OCI-LY1 (cell line): Measurements from ENCODE around the gene IL1RAPL2.

Experiments used
- H2AFZ ChIP-seq: fragments of 200-600 bp; sonication (generic), shearing (Covaris generic); 2 replicates; pipeline ENCODE4 v1.6.0; 2014; ENCODE audit warnings: antibody characterized with exemption, mild to moderate bottlenecking, low read length
- H3F3A ChIP-seq: fragments of 200-600 bp; sonication (generic), shearing (Covaris generic); 2 replicates; pipeline ENCODE4 v1.6.0; 2014; ENCODE audit warnings: mild to moderate bottlenecking, antibody characterized with exemption, low read length, moderate library complexity; ENCODE audit not compliant: insufficient read depth
- H3K27ac ChIP-seq: fragments of 200-600 bp; sonication (generic); 2 replicates; pipeline ENCODE4 v1.5.1; 2014; ENCODE audit warnings: low read length, mixed run types, mild to moderate bottlenecking, low read depth; ENCODE audit not compliant: poor library complexity, severe bottlenecking
- H3K27me3 ChIP-seq: fragments of 200-600 bp; sonication (generic); 2 replicates; pipeline ENCODE4 v1.6.0; 2014; ENCODE audit warnings: antibody characterized with exemption, mild to moderate bottlenecking, low read length, moderate library complexity; ENCODE audit not compliant: insufficient read depth
- H3K36me3 ChIP-seq: fragments of 200-600 bp; sonication (generic); 2 replicates; pipeline ENCODE4 v1.6.1; 2014; ENCODE audit warnings: mild to moderate bottlenecking, antibody characterized with exemption, low read length, moderate library complexity, mixed read lengths; ENCODE audit not compliant: insufficient read depth
- H3K4me1 ChIP-seq: fragments of 200-600 bp; sonication (generic); 2 replicates; pipeline ENCODE4 v1.5.1; 2014; ENCODE audit warnings: mild to moderate bottlenecking, low read length, moderate library complexity; ENCODE audit not compliant: insufficient read depth, severe bottlenecking
- H3K4me2 ChIP-seq: fragments of 200-600 bp; sonication (generic), shearing (Covaris generic); 2 replicates; pipeline ENCODE4 v1.6.1; 2014; ENCODE audit warnings: low read length
- H3K4me3 ChIP-seq: fragments of 200-600 bp; sonication (generic); 2 replicates; pipeline ENCODE4 v1.5.1; 2014; ENCODE audit warnings: low read length, low read depth, mild to moderate bottlenecking, mixed read lengths; ENCODE audit not compliant: poor library complexity, severe bottlenecking
- H3K79me2 ChIP-seq: fragments of 200-600 bp; shearing (Covaris generic); 2 replicates; pipeline ENCODE4 v1.6.1; 2016; ENCODE audit warnings: mixed run types, low read length, mixed read lengths; ENCODE audit not compliant: insufficient read depth
- H3K9ac ChIP-seq: fragments of 200-600 bp; sonication (generic), shearing (Covaris generic); 2 replicates; pipeline ENCODE4 v1.6.1; 2014; ENCODE audit warnings: mild to moderate bottlenecking, low read length, mixed read lengths
- H3K9me2 ChIP-seq: fragments of 200-600 bp; sonication (generic), shearing (Covaris generic); 2 replicates; pipeline ENCODE4 v1.6.1; 2014; ENCODE audit warnings: low read depth, mild to moderate bottlenecking, low read length, mixed read lengths
- H3K9me3 ChIP-seq: fragments of 200-600 bp; shearing (Covaris generic); 2 replicates; pipeline ENCODE4 v1.6.1; 2014; ENCODE audit warnings: low read length, mixed read lengths
- H4K20me1 ChIP-seq: fragments of 200-600 bp; sonication (generic), shearing (Covaris generic); 2 replicates; pipeline ENCODE4 v1.6.0; 2016; ENCODE audit warnings: mild to moderate bottlenecking, low read length; ENCODE audit not compliant: insufficient read depth
- CTCF ChIP-seq: fragments of 200-600 bp; sonication (generic), shearing (Covaris generic); IDR thresholded peaks from 2 replicates; pipeline ENCODE4 v1.5.1; 2017; ENCODE audit warnings: mild to moderate bottlenecking, antibody characterized with exemption, low read length, moderate library complexity, mixed read lengths
- EZH2 ChIP-seq: fragments of 200-600 bp; sonication (generic), shearing (Covaris generic); IDR thresholded peaks from 2 replicates; pipeline ENCODE4 v1.8.0; 2017; ENCODE audit warnings: borderline replicate concordance, mixed run types, mild to moderate bottlenecking, antibody characterized with exemption, low read length, moderate library complexity, mixed read lengths

Gene IL1RAPL2

GRCh38 chrX:105567082-105567481 lies 1001.1 kb downstream of the IL1RAPL2 start:
- no peaks in the 10 kb centered on the region for H3K4me1 ChIP-seq
- H3F3A ChIP-seq: no peaks in the 10 kb centered on the region
- H3K9me2 ChIP-seq: no peaks in the 10 kb centered on the region
- H3K9me3 ChIP-seq: no peaks in the 10 kb centered on the region
- H3K27me3 ChIP-seq: no peaks in the 10 kb centered on the region
- H4K20me1 ChIP-seq: no peaks in the 10 kb centered on the region
- no peak overlapping the region for H3K9ac ChIP-seq
- no peak overlapping the region for H3K4me3 ChIP-seq
- no peak overlapping the region for H3K27ac ChIP-seq
- no peak overlapping the region for H2AFZ ChIP-seq
- H3K4me2 ChIP-seq: no peak overlapping the region
- no peak for TF ChIP-seq CTCF
- no peak for TF ChIP-seq EZH2
- no peaks in the 10 kb centered on the region for H3K36me3 ChIP-seq
- no peaks in the 10 kb centered on the region for H3K79me2 ChIP-seq

GRCh38 chrX:105608745-105609144 lies 1042.7 kb downstream of the IL1RAPL2 start:
- Histone ChIP-seq H2AFZ (no peak overlapping the region), H3K9me3 (no peaks in the 10 kb centered on the region), H3K27ac (no peak overlapping the region), H3K9ac (no peak overlapping the region), H3K4me3 (no peak overlapping the region), H3K4me1 (no peaks in the 10 kb centered on the region), H3K36me3 (no peaks in the 10 kb centered on the region), H3K79me2 (no peaks in the 10 kb centered on the region), H3K4me2 (no peak overlapping the region), H3F3A (no peaks in the 10 kb centered on the region), H3K27me3 (no peaks in the 10 kb centered on the region), H4K20me1 (no peaks in the 10 kb centered on the region), H3K9me2 (no peaks in the 10 kb centered on the region)
- TF ChIP-seq CTCF (no peak), EZH2 (no peak)

GRCh38 chrX:105609530-105609929 lies 1043.5 kb downstream of the IL1RAPL2 start:
- TF ChIP-seq EZH2 (no peak), CTCF (no peak)
- no peak overlapping the region for H3K27ac ChIP-seq
- H3K4me1 ChIP-seq: no peaks in the 10 kb centered on the region
- no peak overlapping the region for H3K4me2 ChIP-seq
- no peak overlapping the region for H3K9ac ChIP-seq
- H3K4me3 ChIP-seq: no peak overlapping the region
- H3K36me3 ChIP-seq: no peaks in the 10 kb centered on the region
- H3K9me2 ChIP-seq: no peaks in the 10 kb centered on the region
- H2AFZ ChIP-seq: no peak overlapping the region
- H3K9me3 ChIP-seq: no peaks in the 10 kb centered on the region
- no peaks in the 10 kb centered on the region for H3K27me3 ChIP-seq
- no peaks in the 10 kb centered on the region for H4K20me1 ChIP-seq
- H3K79me2 ChIP-seq: no peaks in the 10 kb centered on the region
- no peaks in the 10 kb centered on the region for H3F3A ChIP-seq
